Choroid plexus epithelial cell (primary cell): ENCODE data around the gene ATP6V0E1.

Source experiments
- DNase-seq: peaks from one replicate; pipeline ENCODE4 v3.0.0-alpha.2; 2010; ENCODE audit warnings: low read depth
- H3K4me3 ChIP-seq: 2 replicates; pipeline ENCODE4 v1.5.1; 2011; ENCODE audit warnings: low read depth, mild to moderate bottlenecking, control low read depth, low read length, moderate library complexity
- TF ChIP-seq, protein P1 (sequence below): conservative IDR thresholded peaks from 2 replicates; pipeline ENCODE4 v1.5.1; 2011; ENCODE audit warnings: low read depth, mild to moderate bottlenecking, control low read depth, inconsistent platforms, low read length, moderate library complexity

The ATP6V0E1 gene

DNA sequence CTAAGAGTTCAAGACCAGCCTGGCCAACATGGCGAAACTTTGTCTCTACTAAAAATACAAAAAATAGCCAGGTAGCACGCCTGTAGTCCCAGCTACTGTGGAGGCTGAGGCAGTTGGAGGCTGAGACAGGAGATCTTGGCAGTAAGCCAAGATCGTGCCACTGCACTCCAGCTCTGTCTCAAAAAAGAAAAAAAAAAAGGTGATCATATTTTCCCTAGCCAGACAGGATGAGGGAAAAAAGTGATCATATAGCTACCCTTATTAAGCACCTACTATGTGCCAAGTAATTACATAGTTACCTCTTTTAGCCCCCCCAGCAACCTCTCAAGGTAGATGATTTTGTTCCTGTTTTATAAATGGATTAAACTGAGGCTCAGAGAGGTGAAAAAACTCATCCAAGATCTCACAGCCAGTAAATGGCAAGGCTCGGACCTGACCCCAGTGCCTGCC is 42.5 kb upstream of the ATP6V0E1 start:
- TF ChIP-seq, protein P1, sequence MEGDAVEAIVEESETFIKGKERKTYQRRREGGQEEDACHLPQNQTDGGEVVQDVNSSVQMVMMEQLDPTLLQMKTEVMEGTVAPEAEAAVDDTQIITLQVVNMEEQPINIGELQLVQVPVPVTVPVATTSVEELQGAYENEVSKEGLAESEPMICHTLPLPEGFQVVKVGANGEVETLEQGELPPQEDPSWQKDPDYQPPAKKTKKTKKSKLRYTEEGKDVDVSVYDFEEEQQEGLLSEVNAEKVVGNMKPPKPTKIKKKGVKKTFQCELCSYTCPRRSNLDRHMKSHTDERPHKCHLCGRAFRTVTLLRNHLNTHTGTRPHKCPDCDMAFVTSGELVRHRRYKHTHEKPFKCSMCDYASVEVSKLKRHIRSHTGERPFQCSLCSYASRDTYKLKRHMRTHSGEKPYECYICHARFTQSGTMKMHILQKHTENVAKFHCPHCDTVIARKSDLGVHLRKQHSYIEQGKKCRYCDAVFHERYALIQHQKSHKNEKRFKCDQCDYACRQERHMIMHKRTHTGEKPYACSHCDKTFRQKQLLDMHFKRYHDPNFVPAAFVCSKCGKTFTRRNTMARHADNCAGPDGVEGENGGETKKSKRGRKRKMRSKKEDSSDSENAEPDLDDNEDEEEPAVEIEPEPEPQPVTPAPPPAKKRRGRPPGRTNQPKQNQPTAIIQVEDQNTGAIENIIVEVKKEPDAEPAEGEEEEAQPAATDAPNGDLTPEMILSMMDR = no peak
- DNase-seq = peak; percentile 30
- H3K4me3 ChIP-seq = no peak overlapping the region

DNA sequence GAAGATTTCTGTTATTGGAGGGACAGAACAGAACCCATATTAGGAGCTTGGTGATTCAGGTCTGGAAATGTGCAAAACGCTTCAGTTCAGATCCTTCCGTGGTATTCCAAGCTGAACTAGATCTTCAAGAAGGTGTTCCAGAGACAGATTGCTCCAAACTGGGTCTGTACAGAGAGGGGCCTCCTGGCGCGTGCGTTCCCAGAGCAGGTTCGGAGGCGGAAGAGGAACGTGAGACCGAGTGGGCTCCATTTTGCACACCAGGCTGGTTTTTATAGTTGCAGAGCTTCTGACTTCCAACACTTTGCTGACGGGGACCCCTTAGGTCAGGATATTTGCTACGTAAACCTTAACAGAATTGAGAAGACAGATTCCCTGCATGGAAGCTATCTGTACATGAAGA is 41.0 kb upstream of the ATP6V0E1 start:
- TF ChIP-seq, protein P1 = no peak
- no peak overlapping the region for H3K4me3 ChIP-seq

DNA sequence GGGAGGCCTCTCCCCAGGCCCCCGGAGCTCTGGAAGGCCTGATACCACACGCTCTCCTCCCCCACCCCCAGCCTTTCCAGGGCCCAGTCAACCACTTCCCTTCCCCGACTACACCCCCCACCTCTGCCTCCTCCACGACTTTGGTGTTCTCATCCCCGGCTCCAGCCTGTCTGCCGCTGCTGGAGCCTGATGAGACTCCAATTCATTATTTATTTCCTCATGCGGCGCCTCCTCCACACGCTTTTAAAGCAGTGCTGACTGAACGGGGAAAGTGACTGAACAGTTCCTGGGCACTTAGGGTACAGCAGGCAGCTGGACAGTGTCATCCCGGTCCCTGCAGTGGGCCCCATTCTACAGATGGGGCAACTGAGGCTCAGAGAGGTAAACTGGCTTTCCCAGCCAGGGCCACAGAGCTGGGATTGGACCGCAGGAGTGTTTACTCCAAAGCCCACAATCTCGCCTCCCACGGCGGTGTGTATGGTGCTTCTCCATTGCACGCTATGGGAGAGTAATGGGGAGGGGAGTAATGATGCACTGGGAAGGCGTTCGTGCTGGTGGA is 40.2 kb upstream of the ATP6V0E1 start:
- TF ChIP-seq, protein P1 = no peak
- no peak overlapping the region for H3K4me3 ChIP-seq
- DNase-seq = peak; percentile 85

More for the DNA sequence above, 41.0 kb upstream of the ATP6V0E1 start:
- DNase-seq = no peak

DNA sequence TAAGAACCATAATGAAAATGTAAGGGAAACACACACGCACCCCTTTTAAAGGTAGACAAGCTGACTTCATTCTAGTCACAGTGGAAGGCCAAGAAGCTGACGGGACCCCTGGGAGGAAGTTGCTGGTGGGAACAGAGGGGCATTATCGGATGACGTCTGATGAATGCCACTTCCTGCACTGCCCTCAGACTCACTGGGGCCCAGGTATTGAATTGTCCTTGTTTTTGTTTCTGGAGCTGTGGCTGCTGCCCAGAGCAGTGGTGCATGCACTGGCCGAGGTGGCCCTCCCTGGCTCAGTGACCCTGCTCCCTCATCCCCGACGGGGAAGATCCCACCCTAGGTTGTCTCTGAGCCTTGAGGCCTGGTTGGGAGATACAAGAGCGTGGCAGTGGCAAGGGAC is 39.7 kb upstream of the ATP6V0E1 start:
- TF ChIP-seq, protein P1 = no peak
- no peak for DNase-seq
- no peak overlapping the region for H3K4me3 ChIP-seq

DNA sequence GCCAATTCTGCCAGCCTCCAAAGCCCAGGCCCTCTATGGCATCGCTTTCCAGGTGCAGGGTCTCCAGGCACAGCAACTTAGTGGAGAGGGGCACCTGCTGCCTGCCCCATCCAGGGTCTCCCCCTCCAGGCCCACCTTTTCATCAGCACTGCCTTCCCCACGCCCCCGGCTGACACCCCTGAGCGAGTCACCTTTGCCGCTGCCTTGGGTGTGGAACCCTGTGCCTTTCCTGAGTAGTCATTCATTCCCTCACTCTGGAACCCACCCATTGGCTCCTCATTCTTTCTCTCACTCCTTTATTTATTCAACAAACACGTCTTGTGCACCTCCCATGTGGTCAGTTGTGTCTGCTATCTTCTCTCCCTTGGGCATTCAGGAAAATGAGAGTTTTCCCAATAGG is 38.8 kb upstream of the ATP6V0E1 start:
- no peak overlapping the region for H3K4me3 ChIP-seq
- TF ChIP-seq, protein P1 = no peak
- DNase-seq = no peak

DNA sequence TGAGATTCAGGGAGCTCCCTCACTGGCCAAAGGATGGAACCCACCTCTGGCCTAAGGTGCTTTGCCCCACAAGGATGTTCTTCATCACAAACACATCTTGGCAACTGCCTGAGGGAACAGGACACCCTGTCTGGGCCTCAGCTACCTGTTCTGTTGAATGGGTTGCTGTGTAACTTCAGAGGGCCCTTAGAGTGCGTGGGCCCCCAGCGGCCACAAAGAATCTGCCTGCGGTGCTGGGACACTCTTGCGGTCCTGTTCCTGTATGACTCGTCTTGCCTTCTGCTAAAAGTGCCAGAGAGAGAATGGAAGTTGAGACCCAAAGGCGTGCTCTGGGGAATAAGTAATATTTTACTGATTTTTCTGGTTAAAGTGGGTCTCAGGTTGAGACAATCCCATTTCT is 38.4 kb upstream of the ATP6V0E1 start:
- no peak overlapping the region for H3K4me3 ChIP-seq
- TF ChIP-seq, protein P1 = no peak
- DNase-seq = no peak

DNA sequence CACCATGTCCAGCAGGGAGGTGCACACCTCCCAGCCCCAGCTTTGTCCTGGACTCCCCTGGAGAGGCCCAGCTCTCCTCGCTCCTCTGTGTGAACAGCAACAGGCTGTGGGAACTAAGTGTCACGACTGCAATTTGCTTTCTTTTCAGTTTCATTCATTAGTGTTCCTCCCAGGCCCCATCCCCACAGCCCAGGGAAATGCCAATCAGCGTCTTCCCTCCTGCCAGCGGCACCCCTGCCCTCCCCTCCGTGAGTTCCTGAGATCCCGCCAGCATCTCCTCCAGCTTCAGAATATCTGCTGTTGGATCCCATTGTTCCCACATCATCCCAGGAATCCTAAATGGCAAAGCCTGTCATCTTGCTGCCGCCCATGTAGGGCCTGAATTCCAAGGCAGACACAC is 37.4 kb upstream of the ATP6V0E1 start:
- H3K4me3 ChIP-seq = no peak overlapping the region
- DNase-seq = no peak
- TF ChIP-seq, protein P1 = no peak
